Activated T-helper 9 cell treated with anti-CD3 and anti-CD28 coated beads, Interleukin-2, amount 50 U/mL, for 16 hours (primary cell): ENCODE measurements around the gene TMEM59L.

Experiments used
- DNase-seq: peaks from one replicate; pipeline ENCODE4 v3.0.0-alpha.2; 2020; ENCODE audit warnings: low read depth

TMEM59L gene

DNA sequence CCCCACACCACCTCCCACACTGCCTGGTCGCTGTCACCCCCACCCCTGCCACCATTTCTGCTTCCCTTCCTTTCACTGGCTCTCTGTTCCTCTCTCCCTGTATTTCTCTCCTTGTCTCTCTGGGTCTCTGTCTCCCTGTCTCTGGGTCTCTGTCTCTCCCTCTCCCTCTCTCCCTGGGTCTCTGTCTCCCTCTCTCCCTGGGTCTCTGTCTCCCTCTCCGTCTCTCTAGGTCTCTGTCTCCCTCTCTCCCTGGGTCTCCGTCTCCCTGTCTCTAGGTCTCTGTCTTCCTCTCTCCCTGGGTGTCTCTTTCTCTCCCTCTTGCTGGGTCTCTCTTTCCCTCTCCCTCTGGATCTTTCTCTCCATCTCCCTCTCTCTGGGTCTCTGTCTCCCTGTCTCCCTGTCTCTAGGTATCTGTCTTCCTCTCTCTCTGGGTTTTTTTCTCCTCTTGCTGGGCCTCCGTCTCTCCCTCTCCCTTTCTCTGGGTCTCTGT lies 45.7 kb downstream of the TMEM59L start:
- DNase-seq: no peak

DNA sequence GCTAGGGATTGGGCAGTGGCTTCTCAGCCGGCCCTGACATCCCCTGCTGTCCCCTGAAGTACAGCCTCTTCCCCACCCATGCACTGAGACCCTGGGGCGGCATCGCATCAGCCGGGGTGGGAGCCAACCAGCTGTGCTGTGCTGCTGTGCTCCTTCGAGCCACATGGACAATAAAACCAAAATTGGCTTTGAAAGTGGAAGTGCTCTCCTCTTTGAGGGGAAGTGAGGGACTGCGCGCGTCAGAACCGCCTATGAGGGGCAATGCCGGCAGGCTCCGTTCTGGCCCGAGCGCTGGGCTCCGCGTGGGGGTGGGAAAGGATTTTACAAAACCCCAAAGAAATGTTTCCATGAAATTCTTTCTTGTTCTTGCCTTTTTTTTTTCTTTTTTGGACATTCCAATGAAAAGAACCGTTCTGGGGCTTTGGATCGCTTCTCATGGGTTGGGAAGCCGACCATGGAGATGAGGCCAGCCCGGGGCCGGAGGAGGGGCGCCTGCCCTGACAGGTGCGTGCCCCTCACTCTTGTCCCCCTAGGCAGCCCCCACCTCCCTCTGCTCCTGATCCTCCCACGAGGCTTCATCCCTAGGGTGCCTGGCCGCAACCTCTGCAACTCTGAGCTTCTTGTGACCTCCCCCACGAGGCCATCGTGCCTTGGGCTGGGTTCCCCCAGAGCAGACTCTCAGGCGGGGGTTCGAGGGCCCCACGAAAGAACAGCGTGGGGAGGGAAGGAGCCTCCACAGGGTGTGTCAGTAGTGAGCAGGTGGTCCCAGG lies 46.8 kb downstream of the TMEM59L start:
- no peak for DNase-seq

DNA sequence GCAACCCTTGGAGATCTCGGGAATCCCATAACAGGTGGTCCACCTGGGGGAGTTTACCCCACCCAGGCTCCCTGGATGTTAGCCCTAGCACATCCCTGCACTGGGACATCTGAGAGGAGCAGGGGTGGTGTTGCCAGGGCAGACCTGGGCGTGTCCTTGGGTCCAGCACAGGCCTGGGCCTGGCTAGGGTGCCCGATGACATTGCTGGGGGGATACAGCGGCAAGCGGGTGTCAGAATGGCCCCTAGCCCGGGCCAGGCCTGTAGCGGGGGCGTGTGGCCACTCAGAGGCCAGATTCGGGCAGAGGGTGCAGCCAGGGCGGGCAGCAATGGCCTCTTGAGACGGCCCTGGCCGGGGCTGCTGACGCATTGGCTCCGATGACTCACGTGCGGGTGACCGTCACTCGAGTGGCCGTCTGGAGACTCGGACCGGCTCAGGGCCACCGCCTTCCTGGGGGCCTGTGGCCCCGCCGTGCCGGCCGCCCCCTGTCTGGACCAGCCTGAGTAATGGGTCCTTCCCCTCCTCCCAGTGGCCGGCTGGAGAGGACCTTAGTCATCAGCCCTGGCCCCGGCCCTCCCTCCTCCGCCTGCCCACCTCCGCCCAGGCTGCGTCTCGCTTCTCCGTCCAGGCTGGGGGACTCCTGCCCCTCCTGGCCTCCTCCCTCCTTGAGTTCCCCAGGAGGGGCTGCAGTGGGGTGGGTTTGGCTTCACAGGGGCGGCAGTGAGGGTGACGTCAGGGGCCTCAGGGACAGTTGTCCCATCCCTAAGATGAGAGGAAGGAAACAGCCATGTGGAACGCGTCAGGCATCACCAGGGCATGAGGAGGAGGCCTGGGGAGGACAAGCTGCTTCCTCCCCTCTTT lies 47.6 kb downstream of the TMEM59L start:
- no peak for DNase-seq

DNA sequence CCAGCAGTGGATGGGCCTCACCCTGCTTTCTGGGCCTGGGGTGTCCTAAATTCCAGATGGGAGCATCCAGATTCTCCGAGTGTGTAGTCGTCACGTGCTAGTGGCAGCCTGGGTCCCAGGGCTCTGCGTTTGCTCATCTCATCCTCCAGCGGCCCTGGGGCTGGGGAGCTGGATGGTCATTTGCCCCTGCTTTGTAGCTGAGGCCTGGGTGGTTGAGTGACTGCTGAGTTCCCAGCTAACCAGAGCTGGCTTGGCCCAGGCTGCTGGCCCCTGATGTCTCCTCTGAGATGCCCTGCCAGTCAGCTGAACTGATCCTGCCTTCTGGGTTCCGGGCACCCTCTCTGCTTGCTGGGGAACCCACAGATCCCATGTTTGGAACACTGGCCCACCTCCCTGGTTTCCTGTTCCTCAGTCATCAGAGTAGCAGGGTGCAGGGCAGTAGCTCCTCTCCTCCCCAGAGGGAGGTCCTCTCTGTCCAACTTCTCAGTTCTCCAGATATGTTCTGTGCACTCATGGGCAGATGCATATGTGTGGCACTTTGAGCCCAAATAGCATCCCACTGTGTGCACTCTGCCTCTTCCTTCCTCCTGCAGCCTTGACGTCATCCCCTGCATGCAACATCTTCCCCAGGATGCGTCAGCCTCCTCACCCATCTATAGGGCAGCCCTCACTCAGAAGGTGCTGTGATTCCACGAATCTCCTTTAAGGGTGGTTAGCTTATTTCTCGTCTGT lies 48.4 kb downstream of the TMEM59L start:
- no peak for DNase-seq

DNA sequence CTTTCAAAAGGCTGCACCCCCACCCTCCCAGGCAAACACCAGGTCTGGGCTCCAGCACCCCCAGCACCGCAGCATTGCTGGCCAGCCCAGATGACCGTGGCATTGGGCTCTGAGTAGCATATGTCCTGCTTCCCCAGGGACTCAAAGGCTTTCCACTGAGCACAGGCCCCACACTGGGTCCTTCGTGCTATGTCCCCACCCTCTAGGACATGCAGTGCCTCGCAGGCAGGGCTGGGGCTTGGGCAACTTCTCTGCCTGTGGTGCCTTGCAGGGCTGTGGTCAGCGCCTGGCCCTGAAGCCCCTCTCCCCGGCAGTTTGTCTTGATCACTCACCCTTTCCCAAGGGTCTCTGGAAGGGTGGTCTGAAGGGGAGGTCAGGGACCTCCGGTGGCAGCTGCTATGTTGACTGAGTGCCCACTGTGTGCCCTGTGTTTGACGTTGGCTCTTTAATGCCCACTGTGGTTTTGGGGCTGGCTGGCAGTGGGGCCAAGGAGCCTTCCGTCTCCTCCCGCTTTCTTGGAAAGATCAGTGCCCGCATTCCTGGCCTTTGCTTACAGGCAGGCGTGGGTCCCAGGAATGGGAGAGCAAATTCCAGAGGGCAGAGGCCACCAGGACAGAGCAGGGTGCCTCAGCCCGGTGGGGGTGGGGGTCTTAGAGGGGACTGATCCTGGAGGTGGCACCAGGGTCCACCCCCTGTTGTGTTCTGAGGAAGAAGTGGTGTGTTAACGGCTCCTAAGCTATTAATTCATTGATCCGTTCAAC lies 50.5 kb downstream of the TMEM59L start:
- no peak for DNase-seq

DNA sequence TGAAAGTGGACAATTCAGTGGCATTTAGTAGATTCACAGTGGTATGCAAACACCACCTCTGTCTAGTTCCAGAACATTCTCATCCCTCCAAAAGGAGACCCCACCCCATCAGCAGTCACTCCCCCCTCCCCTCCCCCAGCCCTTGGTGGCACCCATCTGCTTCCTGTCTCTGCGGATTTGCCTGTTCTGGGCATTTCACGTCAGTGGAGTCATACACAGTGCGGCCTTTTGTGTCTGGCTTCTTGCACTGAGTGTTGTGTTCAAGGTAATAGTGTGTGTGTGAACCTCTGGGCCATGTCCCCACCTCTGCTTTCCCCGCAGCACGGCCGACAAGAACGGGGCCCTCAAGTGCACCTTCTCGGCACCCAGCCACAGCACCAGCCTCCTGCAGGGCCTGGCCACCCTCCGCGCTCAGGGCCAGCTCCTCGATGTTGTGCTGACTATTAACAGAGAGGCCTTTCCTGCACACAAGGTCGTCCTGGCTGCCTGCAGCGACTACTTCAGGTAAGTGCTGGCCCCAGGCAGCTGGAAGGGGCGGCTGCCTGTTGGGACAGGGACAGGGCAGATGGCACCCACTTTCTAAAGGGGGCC lies 51.4 kb downstream of the TMEM59L start:
- no peak for DNase-seq

DNA sequence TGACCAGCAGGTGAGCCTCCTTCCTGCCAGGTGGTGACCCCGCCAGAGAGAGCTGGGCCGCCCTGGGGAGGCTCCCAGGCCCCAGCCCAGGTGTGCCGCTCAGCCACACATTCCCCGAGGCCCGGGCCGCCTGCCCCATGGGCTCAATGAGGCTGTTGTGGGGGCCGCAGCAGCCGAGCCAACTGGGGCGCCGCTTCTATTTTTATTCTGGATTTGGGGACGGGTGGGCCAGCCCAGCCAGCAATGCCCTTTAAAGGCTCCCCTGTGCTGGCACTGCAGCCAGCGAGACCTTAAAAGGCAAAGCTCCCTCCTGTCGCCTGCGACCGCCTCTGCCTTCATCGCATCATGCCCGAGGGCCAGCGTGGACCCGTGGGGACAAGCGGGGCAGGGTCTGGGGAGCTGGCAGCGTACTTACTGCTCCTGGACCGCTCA lies 53.1 kb downstream of the TMEM59L start:
- DNase-seq: no peak

DNA sequence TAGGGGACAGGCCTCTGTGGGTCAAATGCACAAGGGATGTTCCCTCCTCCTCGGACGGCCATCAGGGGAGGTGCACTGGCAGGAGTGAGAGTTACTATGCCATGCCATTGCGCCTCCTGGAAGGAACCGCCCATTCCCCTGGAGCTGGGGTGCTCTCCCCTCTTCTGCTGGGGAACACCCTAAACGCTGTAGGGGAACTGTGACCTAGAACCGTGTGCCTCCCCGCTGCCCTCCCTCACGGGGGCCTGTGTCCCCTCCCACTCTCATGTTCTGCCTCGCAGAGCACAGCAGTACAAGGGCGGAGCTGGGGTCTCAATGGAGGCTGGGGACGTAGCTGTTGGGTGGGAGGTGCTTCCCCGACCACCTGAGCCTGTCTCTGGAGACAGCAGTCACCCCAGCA lies 53.6 kb downstream of the TMEM59L start:
- no peak for DNase-seq

DNA sequence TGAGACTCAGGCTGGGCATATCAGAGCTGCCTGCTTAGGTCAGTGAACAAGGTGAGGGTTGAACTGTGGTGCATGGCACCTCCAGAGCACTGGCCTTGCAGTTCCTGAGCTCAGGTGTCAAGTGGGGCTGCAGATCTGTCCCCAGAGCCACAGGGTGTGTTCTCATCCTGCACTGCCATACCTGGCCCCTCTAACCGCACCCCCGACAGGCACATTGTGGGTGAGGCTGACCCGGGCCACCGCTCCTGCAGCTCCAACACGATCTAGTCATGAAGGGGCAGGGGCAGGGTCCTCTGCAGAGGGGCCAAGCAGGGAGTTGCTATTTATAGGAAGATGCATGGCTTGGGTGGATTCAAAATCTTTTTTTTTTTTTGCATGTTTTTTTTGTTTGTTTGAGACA lies 54.1 kb downstream of the TMEM59L start:
- no peak for DNase-seq

DNA sequence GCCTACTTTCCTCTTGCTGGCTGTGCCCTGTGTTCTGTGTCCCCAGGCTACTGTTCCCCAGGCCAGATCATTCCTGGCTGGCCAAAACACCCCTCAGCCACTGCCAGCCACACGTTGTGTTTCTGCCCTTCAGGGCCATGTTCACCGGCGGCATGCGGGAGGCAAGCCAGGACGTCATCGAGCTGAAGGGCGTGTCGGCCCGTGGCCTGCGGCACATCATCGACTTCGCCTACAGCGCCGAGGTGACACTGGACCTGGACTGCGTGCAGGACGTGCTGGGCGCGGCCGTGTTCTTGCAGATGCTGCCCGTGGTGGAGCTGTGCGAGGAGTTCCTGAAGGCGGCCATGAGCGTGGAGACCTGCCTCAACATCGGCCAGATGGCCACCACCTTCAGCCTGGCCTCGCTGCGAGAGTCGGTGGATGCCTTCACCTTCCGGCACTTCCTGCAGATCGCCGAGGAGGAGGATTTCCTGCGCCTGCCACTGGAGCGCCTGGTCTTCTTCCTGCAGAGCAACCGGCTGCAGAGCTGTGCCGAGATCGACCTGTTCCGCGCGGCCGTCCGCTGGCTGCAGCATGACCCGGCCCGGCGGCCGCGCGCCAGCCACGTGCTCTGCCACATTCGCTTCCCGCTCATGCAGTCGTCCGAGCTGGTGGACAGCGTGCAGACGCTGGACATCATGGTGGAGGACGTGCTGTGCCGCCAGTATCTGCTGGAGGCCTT lies 55.0 kb downstream of the TMEM59L start:
- DNase-seq: no peak

DNA sequence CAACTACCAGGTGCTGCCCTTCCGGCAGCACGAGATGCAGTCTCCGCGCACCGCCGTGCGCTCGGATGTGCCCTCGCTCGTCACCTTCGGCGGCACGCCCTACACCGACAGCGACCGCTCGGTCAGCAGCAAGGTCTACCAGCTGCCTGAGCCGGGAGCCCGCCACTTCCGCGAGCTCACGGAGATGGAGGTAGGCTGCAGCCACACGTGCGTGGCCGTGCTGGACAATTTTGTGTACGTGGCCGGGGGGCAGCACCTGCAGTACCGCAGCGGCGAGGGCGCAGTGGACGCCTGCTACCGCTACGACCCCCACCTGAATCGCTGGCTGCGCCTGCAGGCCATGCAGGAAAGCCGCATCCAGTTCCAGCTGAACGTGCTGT lies 55.6 kb downstream of the TMEM59L start:
- DNase-seq: no peak

DNA sequence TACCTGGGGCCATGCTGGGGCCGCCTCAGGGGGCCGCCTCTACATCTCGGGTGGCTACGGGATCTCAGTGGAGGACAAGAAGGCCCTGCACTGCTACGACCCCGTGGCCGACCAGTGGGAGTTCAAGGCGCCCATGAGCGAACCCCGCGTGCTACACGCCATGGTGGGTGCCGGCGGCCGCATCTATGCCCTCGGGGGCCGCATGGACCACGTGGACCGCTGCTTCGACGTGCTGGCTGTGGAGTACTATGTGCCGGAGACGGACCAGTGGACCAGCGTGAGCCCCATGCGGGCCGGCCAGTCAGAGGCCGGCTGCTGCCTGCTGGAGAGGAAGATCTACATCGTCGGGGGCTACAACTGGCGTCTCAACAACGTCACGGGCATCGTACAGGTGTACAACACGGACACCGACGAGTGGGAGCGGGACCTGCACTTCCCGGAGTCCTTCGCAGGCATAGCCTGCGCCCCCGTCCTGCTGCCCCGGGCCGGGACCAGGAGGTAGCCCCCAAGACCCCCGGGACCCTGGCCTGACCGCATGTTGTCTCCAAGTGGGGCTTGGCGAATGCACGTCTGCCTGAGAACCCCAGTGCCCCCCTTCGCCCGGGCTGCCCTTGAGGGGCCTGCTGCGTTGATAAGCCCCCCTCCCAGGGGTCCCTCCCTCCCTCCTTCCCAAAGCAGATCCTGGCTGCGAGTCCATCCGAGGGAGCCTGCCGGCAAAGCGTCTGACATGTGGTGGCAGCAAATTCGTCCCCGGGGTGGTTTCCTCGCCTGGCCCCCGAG lies 56.3 kb downstream of the TMEM59L start:
- DNase-seq: no peak

DNA sequence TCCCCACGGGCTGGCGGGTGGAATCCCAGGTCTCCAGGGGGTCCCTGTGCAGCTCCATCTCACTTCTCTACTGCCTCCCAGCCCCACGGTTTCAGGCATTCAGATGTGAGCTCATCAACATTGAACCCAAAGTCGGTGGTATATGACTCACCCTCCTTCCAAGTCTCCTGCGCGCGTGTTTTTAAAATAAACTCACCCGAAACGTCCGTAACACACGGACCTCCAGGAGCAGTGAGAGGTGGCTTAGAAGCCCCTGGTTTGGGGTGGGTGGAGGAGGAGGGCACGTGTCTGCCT lies 56.8 kb downstream of the TMEM59L start:
- no peak for DNase-seq

DNA sequence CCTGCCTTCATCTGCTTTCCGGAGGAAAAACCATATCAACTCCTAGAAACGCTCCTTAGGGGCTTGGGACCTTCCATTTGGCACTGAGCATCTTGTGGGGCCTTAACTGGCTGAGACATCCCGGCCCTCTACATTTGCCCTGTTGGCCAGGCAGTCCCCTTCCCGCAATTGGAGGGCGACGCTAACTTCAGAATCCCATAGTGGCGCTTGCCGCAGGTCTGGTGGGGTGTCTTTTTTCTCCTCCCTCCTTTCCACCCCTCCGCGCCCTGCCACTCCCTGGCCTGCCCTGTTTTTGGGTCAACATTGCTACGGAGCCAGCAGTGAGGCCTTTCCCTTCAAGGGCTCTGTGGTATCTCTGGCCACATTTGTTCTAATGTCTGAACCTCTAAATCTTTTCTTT lies 57.2 kb downstream of the TMEM59L start:
- no peak for DNase-seq

DNA sequence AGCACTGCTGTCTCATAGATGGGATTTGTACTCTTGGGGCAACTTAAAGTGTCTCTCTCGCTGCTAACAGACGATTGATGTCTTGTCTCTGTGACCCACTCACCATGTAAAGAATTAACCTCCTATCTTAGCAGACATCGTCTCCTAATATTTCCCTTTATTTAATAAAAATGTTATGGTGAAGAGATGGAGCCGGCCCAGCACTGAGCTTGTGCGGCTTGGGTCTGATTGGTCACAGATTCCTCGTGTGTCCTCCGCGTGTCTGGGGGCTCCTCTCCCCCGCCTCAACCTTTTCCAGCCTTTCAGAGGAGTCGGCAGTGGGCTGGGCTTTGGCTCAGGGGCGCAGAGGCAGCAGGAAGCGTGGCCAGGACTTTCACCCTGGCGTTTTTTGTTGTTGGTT lies 57.6 kb downstream of the TMEM59L start:
- DNase-seq: no peak
